IMR-90 (cell line): Measurements from ENCODE around the gene DYRK3. TPM values are rescaled to one million over a fixed set of nuclear protein-coding genes. Genes with fewer than 3 reads are reported as not detected.
A peak's percentile ranks its signal among the peaks of the same experiment; 100 is the strongest.

Experiments
- ATAC-seq: fragments of 200-7000 bp; cut with Tn5 transposase; 2 replicates; pipeline ENCODE4 v1.9.1; 2020; ENCODE audit warnings: low read depth, mild to moderate bottlenecking, moderate library complexity
- BruUV-seq: library from RNA; stranded (reverse); fragments of 400-500 nt; replicated peaks from 2 replicates; lab custom pipeline; 2021; lab: Mats Ljungman, UMichigan
- CTCF ChIA-PET: fragments of 300-600 bp; formaldehyde crosslinking; extraction: SDS; loops from one replicate; lab custom pipeline; 2021; ENCODE audit warnings: antibody characterized with exemption; lab: Yijun Ruan, JAX
- POLR2A ChIA-PET: fragments of 300-600 bp; sonication (Branson Sonifier 250); formaldehyde crosslinking; loops from one replicate; lab custom pipeline; 2022; ENCODE audit warnings: antibody characterized with exemption; ENCODE audit not compliant: unreplicated experiment; lab: Charles Lee
- DNase-seq: peaks from one replicate; pipeline ENCODE4 v3.0.0; 2013
- H2AFZ ChIP-seq: replicated peaks from 2 replicates; pipeline ENCODE3; 2013; ENCODE audit warnings: low read length, mild to moderate bottlenecking; ENCODE audit not compliant: poor library complexity
- H2AK5ac ChIP-seq: 2 replicates; pipeline ENCODE4 v1.6.1; 2013; ENCODE audit warnings: low read depth, low read length, inconsistent platforms
- H2AK9ac ChIP-seq: replicated peaks from 2 replicates; pipeline ENCODE3; 2013; ENCODE audit warnings: mild to moderate bottlenecking, low read depth, low read length, moderate library complexity; ENCODE audit not compliant: poor library complexity
- H2BK120ac ChIP-seq: 2 replicates; pipeline ENCODE4 v1.6.1; 2013; ENCODE audit warnings: low read depth, low read length, inconsistent platforms
- H2BK15ac ChIP-seq: 3 replicates; pipeline ENCODE4 v1.6.1; 2013; ENCODE audit warnings: low read depth, low read length, inconsistent platforms
- H2BK20ac ChIP-seq: 2 replicates; pipeline ENCODE4 v1.6.1; 2013; ENCODE audit warnings: low read depth, mild to moderate bottlenecking, inconsistent platforms, low read length, moderate library complexity
- H2BK5ac ChIP-seq: 2 replicates; pipeline ENCODE4 v1.6.1; 2013; ENCODE audit warnings: mild to moderate bottlenecking, low read depth, low read length, inconsistent platforms; ENCODE audit not compliant: poor library complexity, severe bottlenecking
- H3K14ac ChIP-seq: replicated peaks from 2 replicates; pipeline ENCODE4 v1.6.1; 2013; ENCODE audit warnings: low read depth, low read length, inconsistent platforms
- H3K18ac ChIP-seq: 2 replicates; pipeline ENCODE4 v1.6.1; 2013; ENCODE audit warnings: low read depth, low read length, control low read depth
- H3K23ac ChIP-seq: 2 replicates; pipeline ENCODE4 v1.6.1; 2013; ENCODE audit warnings: low read depth, low read length, inconsistent platforms
- H3K27ac ChIP-seq: 2 replicates; pipeline ENCODE4 v1.5.1; 2013; ENCODE audit warnings: mild to moderate bottlenecking, control low read depth, low read length; ENCODE audit not compliant: insufficient read depth
- H3K27me3 ChIP-seq: 2 replicates; pipeline ENCODE4 v1.6.1; 2013; ENCODE audit warnings: low read length; ENCODE audit not compliant: control insufficient read depth, insufficient read depth
- H3K36me3 ChIP-seq: 2 replicates; pipeline ENCODE4 v1.6.1; 2013; ENCODE audit warnings: low read length, mixed read lengths; ENCODE audit not compliant: control insufficient read depth, insufficient read depth
- H3K4ac ChIP-seq: 2 replicates; pipeline ENCODE4 v1.6.1; 2013; ENCODE audit warnings: low read depth, low read length, inconsistent platforms
- H3K4me1 ChIP-seq: 2 replicates; pipeline ENCODE4 v1.6.1; 2013; ENCODE audit warnings: low read length, mixed read lengths; ENCODE audit not compliant: control insufficient read depth, insufficient read depth
- H3K4me2 ChIP-seq: 2 replicates; pipeline ENCODE4 v1.6.1; 2013; ENCODE audit warnings: low read depth, mild to moderate bottlenecking, control low read depth, low read length, moderate library complexity
- H3K4me3 ChIP-seq: 2 replicates; pipeline ENCODE4 v1.5.1; 2013; ENCODE audit warnings: low read depth, mild to moderate bottlenecking, control low read depth, low read length, moderate library complexity; ENCODE audit not compliant: insufficient read depth
- H3K56ac ChIP-seq: 2 replicates; pipeline ENCODE4 v1.6.1; 2013; ENCODE audit warnings: low read length, inconsistent platforms; ENCODE audit not compliant: insufficient read depth; ENCODE audit errors: extremely low read depth
- H3K79me1 ChIP-seq, 2 experiments: 2 replicates each; pipeline ENCODE4 v1.6.1; 2013; ENCODE audit warnings: low read length in 2 of 2, inconsistent platforms in 1 of 2, low read depth in 1 of 2
- H3K9ac ChIP-seq: 2 replicates; pipeline ENCODE4 v1.6.1; 2013; ENCODE audit warnings: low read depth, low read length, control low read depth
- H3K9me1 ChIP-seq: 2 replicates; pipeline ENCODE4 v1.6.1; 2013; ENCODE audit warnings: low read length, inconsistent platforms; ENCODE audit not compliant: insufficient read depth
- H3K9me3 ChIP-seq: 2 replicates; pipeline ENCODE4 v1.6.1; 2013; ENCODE audit warnings: low read length; ENCODE audit not compliant: control insufficient read depth, insufficient read depth
- H4K20me1 ChIP-seq: 2 replicates; pipeline ENCODE4 v1.6.1; 2013; ENCODE audit warnings: low read length, inconsistent platforms; ENCODE audit not compliant: insufficient read depth
- H4K5ac ChIP-seq: 2 replicates; pipeline ENCODE4 v1.6.1; 2013; ENCODE audit warnings: mild to moderate bottlenecking, low read depth, low read length, control low read depth
- H4K8ac ChIP-seq, 2 experiments: 2 replicates each; pipeline ENCODE4 v1.6.1; 2013; ENCODE audit warnings: low read depth in 2 of 2, low read length in 2 of 2, control low read depth in 1 of 2, inconsistent platforms in 1 of 2
- H4K91ac ChIP-seq: 2 replicates; pipeline ENCODE4 v1.6.1; 2013; ENCODE audit warnings: low read depth, low read length, inconsistent platforms; ENCODE audit not compliant: insufficient read depth
- BHLHE40 ChIP-seq: fragments of 150-350 bp; IDR thresholded peaks from 2 replicates; pipeline ENCODE4 v1.6.1; 2016; ENCODE audit warnings: mild to moderate bottlenecking, low read depth, low read length
- CEBPB ChIP-seq: IDR thresholded peaks from 2 replicates; pipeline ENCODE4 v1.6.1; 2012; ENCODE audit warnings: low read depth, low read length, improper control_type of control experiment
- ELK1 ChIP-seq: fragments of 150-350 bp; IDR thresholded peaks from 2 replicates; pipeline ENCODE4 v1.6.1; 2016; ENCODE audit warnings: low read depth, mild to moderate bottlenecking, low read length, moderate library complexity, borderline replicate concordance
- MXI1 ChIP-seq: IDR thresholded peaks from 2 replicates; pipeline ENCODE4 v1.6.1; 2012; ENCODE audit warnings: low read depth, mild to moderate bottlenecking, low read length, moderate library complexity, borderline replicate concordance
- RFX5 ChIP-seq: IDR thresholded peaks from 2 replicates; pipeline ENCODE4 v1.8.0; 2012; ENCODE audit warnings: low read depth, mild to moderate bottlenecking, low read length, moderate library complexity
- USF2 ChIP-seq: fragments of 150-350 bp; IDR thresholded peaks from 2 replicates; pipeline ENCODE4 v1.6.1; 2017; ENCODE audit warnings: mild to moderate bottlenecking, antibody characterized with exemption, low read length, low read depth
- WGBS, 2 experiments: methylation state at CpG; one replicate each; pipeline versions ENCODE4 v1.1.5 to v1.1.7; 2013; ENCODE audit warnings: missing lambda C conversion rate in 2 of 2; ENCODE audit not compliant: insufficient read length in 1 of 2; ENCODE audit errors: extremely low coverage in 2 of 2; 5-methylcytosine and 5-hydroxymethylcytosine counted together
- dilution Hi-C: fragments of 300-500 bp; cut with HindIII; formaldehyde crosslinking; loops from one replicate; pipeline ENCODE4 v1.14.3; 2018; ENCODE audit warnings: low sequenced_read_pairs; ENCODE audit not compliant: unreplicated experiment
- in situ Hi-C: fragments of 300-500 bp; cut with MboI; formaldehyde crosslinking; loops from 3 replicates; pipeline ENCODE4 v1.14.3; 2019; ENCODE audit warnings: low sequenced_read_pairs, inconsistent platforms, mixed read lengths
- intact Hi-C: fragments of 100-400 bp; cut with micrococcal nuclease; formaldehyde crosslinking; loops from 2 replicates; pipeline ENCODE4 v1.10.0; 2022
- polyA plus RNA-seq, 3 experiments: library from polyadenylated mRNA; depleted of rRNA; stranded (reverse); fragments of >200 nt; gene quantifications; 2 replicates each; pipeline ENCODE4 v1.2.3, GENCODE V29; 2012; ENCODE audit warnings: low replicate concordance in 1 of 3
- total RNA-seq: library from RNA; depleted of rRNA; stranded (reverse); fragments of >200 nt; gene quantifications from 2 replicates; pipeline ENCODE4 v1.2.3, GENCODE V29; 2012

Gene DYRK3
- total and polyA plus RNA-seq, 2 of the 4 experiments (the other 2 are of a cell fraction) = 5.5 to 22.0 TPM

- 0 out of 2 replicates have a peak, but pooled peaks have one; percentile 22 for TF ChIP-seq MXI1
These were observed 39.4 kb downstream of the DYRK3 start (continued) for GRCh38 chr1:206674745-206675175.

GRCh38 chr1:206676499-206676898 is 41.2 kb downstream of the DYRK3 start:
- H4K8ac ChIP-seq = no peak overlapping the region
- H3K4ac ChIP-seq = no peak overlapping the region
- H3K27me3 ChIP-seq = no peaks in the 10 kb centered on the region; the same call in 1 of the 2 replicates
- intact Hi-C loops (no loop called here), in situ Hi-C loops (no loop called here), dilution Hi-C loops (no loop called here)
- no peak overlapping the region for H3K23ac ChIP-seq
- no peak overlapping the region for H4K91ac ChIP-seq
- no peak overlapping the region for H3K4me2 ChIP-seq
- no peak overlapping the region for H2AK9ac ChIP-seq
- ATAC-seq (no peak), DNase-seq (no peak)
- ChIA-PET POLR2A (interaction anchor here (0.6 kb wide), 1 partner anchor 18 kb away, joined by 3 read pairs; no protein-coding TSS in a partner anchor), CTCF (interaction anchor here (1.3 kb wide), 1 partner anchor 12 kb away, joined by 5 read pairs; no protein-coding TSS in a partner anchor)
- H2BK20ac ChIP-seq = peak overlapping the region; percentile 41
- no peak overlapping the region for H3K18ac ChIP-seq
- H3K14ac ChIP-seq = no peak overlapping the region
- H2BK5ac ChIP-seq = no peak overlapping the region
- WGBS, 2 experiments = no CpG with 5 or more reads among the region's 2 CpGs
- no peak overlapping the region for H3K56ac ChIP-seq
- no peak overlapping the region for H2BK120ac ChIP-seq
- H4K20me1 ChIP-seq = 0 out of 2 replicates have a peak, but pooled peaks cover 3% of the 10 kb centered on the region
- H3K9me3 ChIP-seq = no peaks in the 10 kb centered on the region
- peaks cover 13% of the 10 kb centered on the region for H3K9me1 ChIP-seq
- H3K4me1 ChIP-seq = peaks cover 21% of the 10 kb centered on the region
- H2AFZ ChIP-seq = no peak overlapping the region
- no peak overlapping the region for H4K5ac ChIP-seq
- TF ChIP-seq CEBPB (no peak), RFX5 (no peak), ELK1 (no peak), USF2 (no peak), BHLHE40 (no peak), MXI1 (no peak)
- H3K4me3 ChIP-seq = no peak overlapping the region
- BruUV-seq = no TSS peak
- peaks cover 0 to 7% of the 10 kb centered on the region in 2 experiments; a peak in 1 of 4 replicates for H3K79me1 ChIP-seq
- H3K27ac ChIP-seq = no peak overlapping the region
- no peak overlapping the region for H3K9ac ChIP-seq
- H3K36me3 ChIP-seq = no peaks in the 10 kb centered on the region
- H2BK15ac ChIP-seq = no peak overlapping the region; the same call in 2 of the 3 replicates
- no peak overlapping the region for H2AK5ac ChIP-seq
